AG04450 (cell line): Measurements from ENCODE around the gene RAI1. TPM values are rescaled to one million over a fixed set of nuclear protein-coding genes. Genes with fewer than 3 reads are reported as not detected.

ENCODE experiments used
- CTCF ChIA-PET: fragments of 300-600, 350-600 bp; formaldehyde crosslinking; extraction: SDS; loops from one replicate; lab custom pipeline; 2022; ENCODE audit warnings: antibody characterized with exemption, inconsistent platforms; lab: Charles Lee
- POLR2A ChIA-PET: fragments of 350-600 bp; formaldehyde crosslinking; extraction: SDS; loops from one replicate; lab custom pipeline; 2021; ENCODE audit warnings: antibody characterized with exemption, inconsistent platforms; lab: Yijun Ruan, JAX
- DNase-seq: peaks from one replicate; pipeline ENCODE4 v3.0.0-alpha.2; 2011; ENCODE audit warnings: low read depth, low spot score
- H3K27ac ChIP-seq: one replicate; pipeline ENCODE4 v1.5.1; 2012; ENCODE audit warnings: low read depth, low read length, control low read depth
- H3K27me3 ChIP-seq: one replicate; pipeline ENCODE4 v1.6.0; 2012; ENCODE audit warnings: low read length; ENCODE audit not compliant: control insufficient read depth, insufficient read depth
- H3K4me3 ChIP-seq: 2 replicates; pipeline ENCODE4 v1.5.1; 2011; ENCODE audit warnings: mild to moderate bottlenecking, low read depth, low read length, control low read depth
- H3K9me3 ChIP-seq: 2 replicates; pipeline ENCODE4 v1.5.1; 2012; ENCODE audit warnings: low read length; ENCODE audit not compliant: control insufficient read depth, insufficient read depth
- CTCF ChIP-seq: IDR thresholded peaks from 2 replicates; pipeline ENCODE4 v1.5.1; 2011; ENCODE audit warnings: low read depth, low read length, control low read depth, inconsistent platforms
- polyA plus RNA-seq: library from polyadenylated mRNA; depleted of rRNA; stranded (reverse); fragments of >200 nt; gene quantifications from 2 replicates; pipeline ENCODE4 v1.2.3, GENCODE V29; 2011

The RAI1 gene
- polyA plus RNA-seq, 1 experiment: 2.1 TPM

GRCh38 chr17:17751489-17752088 lies 70.3 kb downstream of the RAI1 start:
- DNase-seq: no peak
- no peak for TF ChIP-seq CTCF
- Histone ChIP-seq H3K27me3 (no peaks in the 10 kb centered on the region), H3K27ac (peak overlapping the region; percentile 21), H3K9me3 (no peaks in the 10 kb centered on the region; the same call in 1 of the 2 replicates), H3K4me3 (peak overlapping the region; percentile 43)
- ChIA-PET POLR2A (no interaction called here), CTCF (no interaction called here)

GRCh38 chr17:17752089-17752820 lies 71.0 kb downstream of the RAI1 start:
- H3K27me3 ChIP-seq: no peaks in the 10 kb centered on the region
- CTCF ChIA-PET: no interaction called here
- POLR2A ChIA-PET: no interaction called here

GRCh38 chr17:17752821-17753321 lies 71.6 kb downstream of the RAI1 start:
- POLR2A ChIA-PET: no interaction called here
- no peak for TF ChIP-seq CTCF
- Histone ChIP-seq H3K9me3 (no peaks in the 10 kb centered on the region; the same call in 1 of the 2 replicates), H3K27me3 (no peaks in the 10 kb centered on the region), H3K4me3 (peak overlapping the region; percentile 55), H3K27ac (peak overlapping the region; percentile 31)
- DNase-seq: no peak
- CTCF ChIA-PET: no interaction called here

More at GRCh38 chr17:17752089-17752820, 71.0 kb downstream of the RAI1 start:
- Histone ChIP-seq H3K4me3 (peak overlapping the region; percentile 55), H3K9me3 (no peaks in the 10 kb centered on the region; the same call in 1 of the 2 replicates), H3K27ac (peak overlapping the region; percentile 31)
- peak; percentile 75 for DNase-seq
- peak; percentile 25; the same call in 1 of the 2 replicates for TF ChIP-seq CTCF

- no peak overlapping the region for H3K27ac ChIP-seq
- POLR2A ChIA-PET: no interaction called here
These were observed 73.7 kb downstream of the RAI1 start for GRCh38 chr17:17754719-17755686.

More at GRCh38 chr17:17754719-17755686, 73.7 kb downstream of the RAI1 start:
- DNase-seq: no peak
- no peaks in the 10 kb centered on the region; the same call in 1 of the 2 replicates for H3K9me3 ChIP-seq
- no peak overlapping the region for H3K4me3 ChIP-seq
- no peak for TF ChIP-seq CTCF
- CTCF ChIA-PET: no interaction called here
- H3K27me3 ChIP-seq: no peaks in the 10 kb centered on the region
